ENCODE results near the gene SHC2. TPM values are rescaled to one million over a fixed set of nuclear protein-coding genes. Genes with fewer than 3 reads are reported as not detected.

Gene SHC2
- total and polyA plus RNA-seq, 2 experiments from 2014 or later, result 50.8 to 111 TPM

- no peak overlapping the region for H3K27ac ChIP-seq
- no peak for DNase-seq (ENCODE audit: low spot score)
- 95% methylated on average over 16 of the region's 16 CpGs for WGBS (ENCODE audit: low lambda C conversion rate, missing lambda C conversion rate)
- no peaks in the 10 kb centered on the region for H3K4me1 ChIP-seq (ENCODE audit: insufficient read depth)
- H3K79me2 ChIP-seq, result no peaks in the 10 kb centered on the region
- no peak for TF ChIP-seq EZH2 (IDR thresholded peaks at IDR 0.05; ENCODE audit: borderline replicate concordance)
- no peak for TF ChIP-seq CTCF (IDR thresholded peaks at IDR 0.05; ENCODE audit: poor library complexity)
- no peak for TF ChIP-seq EZH2phosphoT487 (IDR thresholded peaks at IDR 0.05; ENCODE audit: low read depth, severe bottlenecking, unreplicated experiment)
- H3K4me2 ChIP-seq, result no peak overlapping the region
- H3K9me3 ChIP-seq (ENCODE audit: low read depth), result no peaks in the 10 kb centered on the region
- no peaks in the 10 kb centered on the region for H3K27me3 ChIP-seq
- H4K20me1 ChIP-seq (ENCODE audit: insufficient read depth, poor library complexity, severe bottlenecking), result no peaks in the 10 kb centered on the region
- no peaks in the 10 kb centered on the region for H3K36me3 ChIP-seq (replicated peaks; ENCODE audit: insufficient read depth, low read depth)
- no peaks in the 10 kb centered on the region for H3K9me2 ChIP-seq (replicated peaks; ENCODE audit: insufficient read depth)
- H2AFZ ChIP-seq, result no peak overlapping the region
- H3K4me3 ChIP-seq, result no peak overlapping the region
Observed at GRCh38 chr19:379796-380195, 81.0 kb downstream of the SHC2 start.

- Histone ChIP-seq H3K27ac (no peak overlapping the region), H3K27me3 (no peaks in the 10 kb centered on the region), H3K4me1 (ENCODE audit: insufficient read depth) (no peaks in the 10 kb centered on the region), H3K4me2 (no peak overlapping the region), H2AFZ (no peak overlapping the region), H3K36me3 (replicated peaks; ENCODE audit: insufficient read depth, low read depth) (no peaks in the 10 kb centered on the region), H3K9me2 (replicated peaks; ENCODE audit: insufficient read depth) (no peaks in the 10 kb centered on the region), H4K20me1 (ENCODE audit: insufficient read depth, poor library complexity, severe bottlenecking) (no peaks in the 10 kb centered on the region), H3K9me3 (ENCODE audit: low read depth) (no peaks in the 10 kb centered on the region), H3K4me3 (no peak overlapping the region), H3K79me2 (no peaks in the 10 kb centered on the region)
- DNase-seq (ENCODE audit: low spot score), result no peak
- WGBS (ENCODE audit: low lambda C conversion rate, missing lambda C conversion rate), result 85% methylated on average over 14 of the region's 14 CpGs
- TF ChIP-seq CTCF (IDR thresholded peaks at IDR 0.05; ENCODE audit: poor library complexity), result no peak
- no peak for TF ChIP-seq EZH2 (IDR thresholded peaks at IDR 0.05; ENCODE audit: borderline replicate concordance)
- TF ChIP-seq EZH2phosphoT487 (IDR thresholded peaks at IDR 0.05; ENCODE audit: low read depth, severe bottlenecking, unreplicated experiment), result no peak
Observed at GRCh38 chr19:378706-379105, 82.1 kb downstream of the SHC2 start.

GRCh38 chr19:377801-378581, 82.8 kb downstream of the SHC2 start:
- 79% methylated on average over 38 of the region's 38 CpGs for WGBS (ENCODE audit: low lambda C conversion rate, missing lambda C conversion rate)
- no peaks in the 10 kb centered on the region for H3K4me1 ChIP-seq (ENCODE audit: insufficient read depth)
- H3K27ac ChIP-seq, result no peak overlapping the region
- H3K9me3 ChIP-seq (ENCODE audit: low read depth), result no peaks in the 10 kb centered on the region
- H3K4me3 ChIP-seq, result no peak overlapping the region
- DNase-seq (ENCODE audit: low spot score), result no peak
- H3K9me2 ChIP-seq (replicated peaks; ENCODE audit: insufficient read depth), result no peaks in the 10 kb centered on the region
- no peaks in the 10 kb centered on the region for H3K36me3 ChIP-seq (replicated peaks; ENCODE audit: insufficient read depth, low read depth)
- H2AFZ ChIP-seq, result no peak overlapping the region
- no peaks in the 10 kb centered on the region for H4K20me1 ChIP-seq (ENCODE audit: insufficient read depth, poor library complexity, severe bottlenecking)
- H3K4me2 ChIP-seq, result no peak overlapping the region
- no peak for TF ChIP-seq EZH2phosphoT487 (IDR thresholded peaks at IDR 0.05; ENCODE audit: low read depth, severe bottlenecking, unreplicated experiment)
- TF ChIP-seq EZH2 (IDR thresholded peaks at IDR 0.05; ENCODE audit: borderline replicate concordance), result no peak
- no peak for TF ChIP-seq CTCF (IDR thresholded peaks at IDR 0.05; ENCODE audit: poor library complexity)
- H3K27me3 ChIP-seq, result no peaks in the 10 kb centered on the region
- H3K79me2 ChIP-seq, result no peaks in the 10 kb centered on the region

Data from hepatocyte (in vitro differentiated cells).